Body of pancreas (tissue), 4 donors: ENCODE measurements around the gene RSAD2.

Source experiments
- POLR2A ChIP-seq, 3 donors: fragments of 450-650 bp; IDR thresholded peaks; one replicate each; pipeline ENCODE4 v1.6.1; 2016; ENCODE audit warnings: antibody characterized with exemption in 3 of 3, mild to moderate bottlenecking in 2 of 3
- TF ChIP-seq, protein P1 (sequence below), 7 experiments: fragments of 450-650 bp in 4 of 7; fragments of 200-600 bp in 3 of 7; sonication (generic) in 3 of 7; IDR thresholded peaks; one replicate each; pipeline ENCODE4 v1.5.1; 2016 to 2019; ENCODE audit warnings: antibody characterized with exemption in 7 of 7

- TF ChIP-seq, protein P1, sequence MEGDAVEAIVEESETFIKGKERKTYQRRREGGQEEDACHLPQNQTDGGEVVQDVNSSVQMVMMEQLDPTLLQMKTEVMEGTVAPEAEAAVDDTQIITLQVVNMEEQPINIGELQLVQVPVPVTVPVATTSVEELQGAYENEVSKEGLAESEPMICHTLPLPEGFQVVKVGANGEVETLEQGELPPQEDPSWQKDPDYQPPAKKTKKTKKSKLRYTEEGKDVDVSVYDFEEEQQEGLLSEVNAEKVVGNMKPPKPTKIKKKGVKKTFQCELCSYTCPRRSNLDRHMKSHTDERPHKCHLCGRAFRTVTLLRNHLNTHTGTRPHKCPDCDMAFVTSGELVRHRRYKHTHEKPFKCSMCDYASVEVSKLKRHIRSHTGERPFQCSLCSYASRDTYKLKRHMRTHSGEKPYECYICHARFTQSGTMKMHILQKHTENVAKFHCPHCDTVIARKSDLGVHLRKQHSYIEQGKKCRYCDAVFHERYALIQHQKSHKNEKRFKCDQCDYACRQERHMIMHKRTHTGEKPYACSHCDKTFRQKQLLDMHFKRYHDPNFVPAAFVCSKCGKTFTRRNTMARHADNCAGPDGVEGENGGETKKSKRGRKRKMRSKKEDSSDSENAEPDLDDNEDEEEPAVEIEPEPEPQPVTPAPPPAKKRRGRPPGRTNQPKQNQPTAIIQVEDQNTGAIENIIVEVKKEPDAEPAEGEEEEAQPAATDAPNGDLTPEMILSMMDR (IDR thresholded peaks at IDR 0.05): no peak
- TF ChIP-seq POLR2A (IDR thresholded peaks at IDR 0.05): no peak
These were observed 6.0 kb downstream of the RSAD2 start for GRCh38 chr2:6883448-6884122.
